Measurements from ENCODE around the gene AP2A2. TPM values are rescaled to one million over a fixed set of nuclear protein-coding genes. Genes with fewer than 3 reads are reported as not detected.

The AP2A2 gene
- total RNA-seq, 1 donor from 2014 or later, result 9.5 TPM

DNA sequence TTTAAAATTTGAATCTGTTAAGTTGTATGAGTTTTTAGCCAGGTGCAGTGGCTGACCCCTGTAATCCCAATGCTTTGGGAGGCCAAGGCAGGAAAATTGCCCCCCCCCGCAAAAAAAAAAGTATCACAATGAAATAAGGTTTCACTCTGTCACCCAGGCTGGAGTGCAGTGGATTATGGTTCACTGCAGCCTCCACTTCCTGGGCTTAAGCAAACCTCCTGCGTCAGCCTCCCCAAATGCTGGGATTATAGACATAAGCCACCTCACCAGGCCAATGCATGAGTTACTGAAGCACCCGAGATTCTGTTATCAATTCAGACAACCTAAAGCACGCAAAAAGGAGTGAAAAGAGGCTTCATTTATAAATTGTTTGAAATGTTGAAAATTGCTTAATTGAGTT lies 12.6 kb upstream of the AP2A2 start:
- DNase-seq (ENCODE audit: low read depth) (no peak), FAIRE-seq (no peak)
- H3K36me3 ChIP-seq (ENCODE audit: control insufficient read depth, insufficient read depth, low read length), result peaks cover 6% of the 10 kb centered on the region
- TF ChIP-seq, protein P1, sequence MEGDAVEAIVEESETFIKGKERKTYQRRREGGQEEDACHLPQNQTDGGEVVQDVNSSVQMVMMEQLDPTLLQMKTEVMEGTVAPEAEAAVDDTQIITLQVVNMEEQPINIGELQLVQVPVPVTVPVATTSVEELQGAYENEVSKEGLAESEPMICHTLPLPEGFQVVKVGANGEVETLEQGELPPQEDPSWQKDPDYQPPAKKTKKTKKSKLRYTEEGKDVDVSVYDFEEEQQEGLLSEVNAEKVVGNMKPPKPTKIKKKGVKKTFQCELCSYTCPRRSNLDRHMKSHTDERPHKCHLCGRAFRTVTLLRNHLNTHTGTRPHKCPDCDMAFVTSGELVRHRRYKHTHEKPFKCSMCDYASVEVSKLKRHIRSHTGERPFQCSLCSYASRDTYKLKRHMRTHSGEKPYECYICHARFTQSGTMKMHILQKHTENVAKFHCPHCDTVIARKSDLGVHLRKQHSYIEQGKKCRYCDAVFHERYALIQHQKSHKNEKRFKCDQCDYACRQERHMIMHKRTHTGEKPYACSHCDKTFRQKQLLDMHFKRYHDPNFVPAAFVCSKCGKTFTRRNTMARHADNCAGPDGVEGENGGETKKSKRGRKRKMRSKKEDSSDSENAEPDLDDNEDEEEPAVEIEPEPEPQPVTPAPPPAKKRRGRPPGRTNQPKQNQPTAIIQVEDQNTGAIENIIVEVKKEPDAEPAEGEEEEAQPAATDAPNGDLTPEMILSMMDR (IDR thresholded peaks at IDR 0.05; ENCODE audit: insufficient read depth, low read length, severe bottlenecking), result no peak
- no peaks in the 10 kb centered on the region for H3K27me3 ChIP-seq (ENCODE audit: control insufficient read depth, insufficient read depth, low read length)
- no peak overlapping the region for H3K4me3 ChIP-seq (ENCODE audit: low read depth, low read length)

DNA sequence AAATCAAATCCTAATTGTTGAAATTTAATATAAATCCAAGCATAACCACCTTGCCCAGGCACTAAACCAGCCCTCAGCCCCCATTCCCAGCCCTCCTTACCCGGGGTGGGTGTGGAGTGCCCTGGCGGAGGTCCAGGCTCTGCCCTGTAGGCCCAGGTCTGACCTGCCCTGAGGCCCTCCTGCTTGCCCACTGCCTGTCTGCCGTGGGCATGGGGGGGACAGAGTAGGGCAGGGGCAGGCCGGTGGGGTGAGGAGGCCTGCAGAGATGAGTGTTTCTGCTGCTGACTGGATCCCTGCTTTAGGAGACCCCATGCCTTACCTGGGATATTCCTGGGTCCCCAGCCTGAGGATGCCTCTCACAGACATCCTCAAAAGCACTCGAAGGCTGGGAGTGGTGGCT lies 11.5 kb upstream of the AP2A2 start:
- DNase-seq (ENCODE audit: low read depth) (no peak), FAIRE-seq (no peak)
- H3K27me3 ChIP-seq (ENCODE audit: control insufficient read depth, insufficient read depth, low read length), result no peaks in the 10 kb centered on the region
- no peak overlapping the region for H3K4me3 ChIP-seq (ENCODE audit: low read depth, low read length)
- TF ChIP-seq, protein P1 (IDR thresholded peaks at IDR 0.05; ENCODE audit: insufficient read depth, low read length, severe bottlenecking), result no peak
- H3K36me3 ChIP-seq (ENCODE audit: control insufficient read depth, insufficient read depth, low read length), result peaks cover 1% of the 10 kb centered on the region

DNA sequence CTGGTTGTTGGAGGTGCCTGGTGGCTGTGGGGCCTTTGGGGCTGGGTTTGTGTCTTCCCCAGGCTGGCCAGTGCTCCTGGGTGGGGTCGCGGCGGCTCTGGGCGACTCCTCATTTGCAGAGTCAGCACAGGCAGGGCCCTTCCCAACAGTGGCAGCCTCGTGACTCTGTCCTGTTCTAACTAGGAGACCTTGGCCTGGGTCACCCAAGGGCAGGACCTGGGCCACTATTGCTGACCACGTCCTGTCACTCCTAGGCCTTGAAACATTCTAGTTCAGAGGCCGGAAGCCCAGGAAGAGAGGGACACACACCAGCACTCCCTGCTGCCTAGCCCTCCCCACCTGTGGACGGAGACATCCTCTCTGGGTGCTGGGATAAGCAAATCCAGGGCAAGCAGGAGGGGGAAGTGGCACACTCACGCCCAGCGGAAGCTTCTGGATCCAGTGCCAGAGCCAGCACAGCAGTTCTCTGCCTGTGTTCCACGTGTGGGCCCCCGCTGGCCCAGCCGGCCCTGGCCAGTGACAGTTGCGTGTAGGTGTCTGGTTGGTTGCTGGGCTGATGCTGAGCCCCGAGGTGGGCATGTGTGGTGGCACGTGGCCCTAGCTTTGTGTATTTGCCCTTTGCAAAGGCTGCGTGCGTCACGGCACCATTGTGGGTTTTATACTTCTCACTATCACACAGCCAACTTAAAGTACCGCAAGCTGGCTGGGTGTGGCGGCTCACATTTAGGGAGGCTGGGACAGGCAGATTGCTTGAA lies 10.7 kb upstream of the AP2A2 start:
- TF ChIP-seq, protein P1 (IDR thresholded peaks at IDR 0.05; ENCODE audit: insufficient read depth, low read length, severe bottlenecking), result no peak
- H3K36me3 ChIP-seq (ENCODE audit: control insufficient read depth, insufficient read depth, low read length), result no peaks in the 10 kb centered on the region
- DNase-seq (ENCODE audit: low read depth) (no peak), FAIRE-seq (no peak)
- no peaks in the 10 kb centered on the region for H3K27me3 ChIP-seq (ENCODE audit: control insufficient read depth, insufficient read depth, low read length)
- no peak overlapping the region for H3K4me3 ChIP-seq (ENCODE audit: low read depth, low read length)

DNA sequence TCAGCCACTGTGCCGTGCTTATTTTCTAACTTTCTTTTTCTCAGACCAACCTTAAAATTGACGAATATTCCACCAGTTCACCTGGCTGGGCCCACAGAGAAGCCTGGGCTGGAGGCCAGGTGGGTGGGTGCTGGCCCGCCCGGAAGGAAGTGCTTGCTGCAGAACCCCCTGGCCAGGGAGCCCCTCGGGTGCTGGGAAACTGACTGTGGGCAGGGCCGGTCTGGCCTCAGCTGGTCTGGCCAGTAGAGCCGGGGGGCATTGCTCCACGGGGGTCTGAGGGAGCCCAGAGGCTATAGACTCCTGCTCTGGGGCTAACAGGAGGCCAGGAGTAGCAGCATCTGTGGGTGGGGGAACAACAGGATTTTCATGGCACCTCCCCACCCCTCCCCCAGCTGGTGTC lies 8.2 kb upstream of the AP2A2 start:
- FAIRE-seq, result no peak
- DNase-seq (ENCODE audit: low read depth), result no peak
- Histone ChIP-seq H3K27me3 (ENCODE audit: control insufficient read depth, insufficient read depth, low read length) (no peaks in the 10 kb centered on the region), H3K4me3 (ENCODE audit: low read depth, low read length) (no peak overlapping the region), H3K36me3 (ENCODE audit: control insufficient read depth, insufficient read depth, low read length) (no peaks in the 10 kb centered on the region)
- TF ChIP-seq, protein P1 (IDR thresholded peaks at IDR 0.05; ENCODE audit: insufficient read depth, low read length, severe bottlenecking), result no peak

DNA sequence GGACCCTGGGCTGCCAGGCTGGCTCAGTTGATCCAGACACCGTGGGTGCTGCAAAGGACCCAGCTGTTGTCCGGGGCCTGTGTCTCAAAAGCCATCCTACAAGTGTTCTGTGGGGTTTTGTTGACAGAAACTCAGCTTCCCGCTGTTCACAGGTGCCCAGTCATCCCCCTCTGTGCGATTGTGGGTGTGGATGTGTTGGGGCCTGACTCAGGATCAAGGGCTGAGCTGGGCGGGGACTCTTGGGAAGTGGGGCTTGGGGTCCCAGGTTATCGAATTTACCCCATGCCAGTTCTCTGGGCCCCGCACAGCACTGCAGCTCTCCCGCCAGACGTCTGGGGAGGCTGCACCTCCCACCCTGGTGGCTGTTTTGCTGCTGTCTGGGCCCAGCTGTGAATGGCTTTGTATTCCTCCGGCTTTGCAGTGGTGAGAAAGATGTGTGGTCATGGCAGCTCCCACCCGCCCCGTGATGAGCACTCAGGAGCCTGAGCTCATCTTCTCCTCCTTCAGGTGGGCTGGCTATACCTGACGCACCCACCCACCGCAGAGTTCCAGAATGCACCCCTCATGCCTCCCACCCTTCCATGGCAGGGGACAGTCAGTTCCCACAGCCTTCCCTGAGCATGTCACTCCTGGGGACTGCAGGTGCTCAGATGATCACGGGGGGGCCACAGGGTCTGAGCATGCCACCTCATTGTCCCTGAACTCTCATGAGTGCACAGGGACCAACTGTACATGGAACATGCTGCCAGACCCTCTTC lies 3.6 kb upstream of the AP2A2 start:
- H3K27me3 ChIP-seq (ENCODE audit: control insufficient read depth, insufficient read depth, low read length), result no peaks in the 10 kb centered on the region
- no peak overlapping the region for H3K4me3 ChIP-seq (ENCODE audit: low read depth, low read length)
- DNase-seq (ENCODE audit: low read depth) (peak; percentile 23), FAIRE-seq (no peak)
- H3K36me3 ChIP-seq (ENCODE audit: control insufficient read depth, insufficient read depth, low read length), result no peaks in the 10 kb centered on the region
- TF ChIP-seq, protein P1 (IDR thresholded peaks at IDR 0.05; ENCODE audit: insufficient read depth, low read length, severe bottlenecking), result no peak

All from bronchial epithelial cell (primary cell).